ENCODE results near the gene LIPH.

LIPH gene

DNA sequence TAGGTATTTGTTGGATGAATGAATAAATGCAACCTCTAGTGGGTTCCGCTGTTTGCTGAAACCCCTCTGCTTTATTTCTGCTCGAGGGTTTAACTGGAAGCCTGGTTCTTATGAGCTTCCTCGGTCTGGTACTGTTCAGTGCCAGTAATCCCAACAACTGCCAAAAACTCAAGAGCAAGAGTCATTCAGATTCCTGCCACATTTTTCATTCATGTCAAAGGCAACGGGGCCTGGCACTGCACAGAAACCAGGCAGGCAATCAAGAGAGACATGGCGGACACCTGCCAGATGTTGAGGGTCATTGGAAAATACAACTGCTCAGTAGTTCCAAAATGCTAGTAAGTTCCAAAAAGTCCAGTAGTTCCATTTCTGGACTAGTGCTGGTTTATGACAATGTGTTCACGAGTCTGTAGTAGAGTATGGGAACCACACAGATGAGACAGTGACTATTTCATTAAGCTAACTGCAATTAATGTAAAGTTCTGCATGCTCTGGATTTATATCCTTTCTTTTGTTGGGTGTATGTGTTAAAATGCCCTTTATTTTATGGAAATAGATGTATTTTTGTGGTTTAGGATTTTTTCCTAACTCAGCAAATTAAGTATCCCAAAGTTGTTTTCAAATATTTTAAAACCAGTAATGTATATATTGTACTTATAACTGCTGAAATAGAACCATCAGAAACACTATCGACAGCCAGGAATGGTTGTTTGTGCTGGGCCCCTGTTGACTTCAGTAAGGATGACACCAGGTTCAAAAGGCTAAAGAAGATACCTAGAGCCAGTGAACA lies 30.8 kb downstream of the LIPH start:
- no peak for TF ChIP-seq POLR2AphosphoS5 (IDR thresholded peaks at IDR 0.05; ENCODE audit: low read depth, low read length)
- TF ChIP-seq, protein P1, sequence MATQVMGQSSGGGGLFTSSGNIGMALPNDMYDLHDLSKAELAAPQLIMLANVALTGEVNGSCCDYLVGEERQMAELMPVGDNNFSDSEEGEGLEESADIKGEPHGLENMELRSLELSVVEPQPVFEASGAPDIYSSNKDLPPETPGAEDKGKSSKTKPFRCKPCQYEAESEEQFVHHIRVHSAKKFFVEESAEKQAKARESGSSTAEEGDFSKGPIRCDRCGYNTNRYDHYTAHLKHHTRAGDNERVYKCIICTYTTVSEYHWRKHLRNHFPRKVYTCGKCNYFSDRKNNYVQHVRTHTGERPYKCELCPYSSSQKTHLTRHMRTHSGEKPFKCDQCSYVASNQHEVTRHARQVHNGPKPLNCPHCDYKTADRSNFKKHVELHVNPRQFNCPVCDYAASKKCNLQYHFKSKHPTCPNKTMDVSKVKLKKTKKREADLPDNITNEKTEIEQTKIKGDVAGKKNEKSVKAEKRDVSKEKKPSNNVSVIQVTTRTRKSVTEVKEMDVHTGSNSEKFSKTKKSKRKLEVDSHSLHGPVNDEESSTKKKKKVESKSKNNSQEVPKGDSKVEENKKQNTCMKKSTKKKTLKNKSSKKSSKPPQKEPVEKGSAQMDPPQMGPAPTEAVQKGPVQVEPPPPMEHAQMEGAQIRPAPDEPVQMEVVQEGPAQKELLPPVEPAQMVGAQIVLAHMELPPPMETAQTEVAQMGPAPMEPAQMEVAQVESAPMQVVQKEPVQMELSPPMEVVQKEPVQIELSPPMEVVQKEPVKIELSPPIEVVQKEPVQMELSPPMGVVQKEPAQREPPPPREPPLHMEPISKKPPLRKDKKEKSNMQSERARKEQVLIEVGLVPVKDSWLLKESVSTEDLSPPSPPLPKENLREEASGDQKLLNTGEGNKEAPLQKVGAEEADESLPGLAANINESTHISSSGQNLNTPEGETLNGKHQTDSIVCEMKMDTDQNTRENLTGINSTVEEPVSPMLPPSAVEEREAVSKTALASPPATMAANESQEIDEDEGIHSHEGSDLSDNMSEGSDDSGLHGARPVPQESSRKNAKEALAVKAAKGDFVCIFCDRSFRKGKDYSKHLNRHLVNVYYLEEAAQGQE (IDR thresholded peaks at IDR 0.05; ENCODE audit: insufficient read depth in 1 of 2, low read depth in 2 of 2, low read length in 2 of 2): no peak
- TF ChIP-seq SIN3A (IDR thresholded peaks at IDR 0.05; ENCODE audit: borderline replicate concordance, insufficient read depth, low read length): no peak
- no peak for TF ChIP-seq TAF1 (IDR thresholded peaks at IDR 0.05; ENCODE audit: borderline replicate concordance, insufficient read depth, low read length)
- no peak for TF ChIP-seq FOXP2 (optimal IDR thresholded peaks at IDR 0.05; ENCODE audit: borderline replicate concordance, extremely low read depth, extremely low read length, insufficient read depth)

DNA sequence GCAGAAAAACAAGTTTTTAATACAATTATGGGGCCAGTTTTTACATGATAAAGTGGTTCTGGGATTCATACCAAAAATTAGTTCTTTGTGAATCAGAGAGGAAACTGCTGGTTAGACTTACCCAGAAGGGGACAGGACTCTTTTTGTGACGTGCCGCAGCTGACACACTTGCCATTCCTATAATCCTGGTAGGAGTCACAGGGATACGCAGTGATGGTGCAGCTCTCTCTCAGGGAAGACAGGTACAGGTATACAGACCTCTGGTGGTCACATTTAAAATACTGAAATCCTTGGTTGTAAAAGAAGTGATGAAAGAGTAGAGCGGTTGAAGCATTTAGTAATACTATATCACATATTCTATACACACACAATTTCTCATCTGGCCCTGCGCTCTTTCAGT lies 33.4 kb downstream of the LIPH start:
- no peak for TF ChIP-seq POLR2AphosphoS5 (IDR thresholded peaks at IDR 0.05; ENCODE audit: low read depth, low read length)
- TF ChIP-seq SIN3A (IDR thresholded peaks at IDR 0.05; ENCODE audit: borderline replicate concordance, insufficient read depth, low read length): no peak
- TF ChIP-seq FOXP2 (optimal IDR thresholded peaks at IDR 0.05; ENCODE audit: borderline replicate concordance, extremely low read depth, extremely low read length, insufficient read depth): no peak
- TF ChIP-seq, protein P1 (IDR thresholded peaks at IDR 0.05; ENCODE audit: insufficient read depth in 1 of 2, low read depth in 2 of 2, low read length in 2 of 2): no peak
- no peak for TF ChIP-seq TAF1 (IDR thresholded peaks at IDR 0.05; ENCODE audit: borderline replicate concordance, insufficient read depth, low read length)

DNA sequence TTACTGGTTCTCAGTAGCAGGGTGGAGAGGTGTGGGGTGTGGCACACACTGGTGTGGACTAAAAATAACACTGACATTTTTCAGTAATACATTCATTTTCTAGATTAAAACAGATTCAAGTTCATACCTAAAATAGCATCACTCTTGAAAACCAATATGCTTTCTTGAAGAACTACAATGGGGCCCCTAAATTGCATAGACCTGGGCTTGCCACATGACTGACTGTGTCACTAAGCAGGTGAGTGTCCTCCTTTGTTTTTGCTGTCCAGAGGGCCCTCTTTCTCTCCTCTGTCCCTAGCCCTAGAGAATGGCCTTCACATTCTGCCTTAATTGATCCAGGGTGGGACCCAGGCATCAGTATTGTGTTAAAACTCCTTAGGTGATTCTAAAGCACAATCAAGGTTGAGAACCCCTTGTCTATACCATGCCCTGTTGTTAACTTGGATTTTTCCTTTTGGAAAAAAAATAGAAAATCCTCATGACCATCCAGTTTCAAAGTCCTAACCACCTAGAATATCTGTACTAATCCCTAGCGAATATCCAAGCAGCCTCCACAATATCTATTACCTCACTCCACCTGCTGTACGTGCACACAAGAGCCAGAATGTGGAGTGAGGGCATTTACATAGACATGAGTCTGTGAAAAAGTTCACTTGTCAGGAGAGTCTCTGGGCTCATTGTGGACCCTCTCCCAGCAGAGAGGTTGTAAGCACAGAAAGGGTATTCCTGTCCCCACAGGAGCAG lies 34.8 kb downstream of the LIPH start:
- TF ChIP-seq SIN3A (IDR thresholded peaks at IDR 0.05; ENCODE audit: borderline replicate concordance, insufficient read depth, low read length) (no peak), FOXP2 (optimal IDR thresholded peaks at IDR 0.05; ENCODE audit: borderline replicate concordance, extremely low read depth, extremely low read length, insufficient read depth) (no peak), POLR2AphosphoS5 (IDR thresholded peaks at IDR 0.05; ENCODE audit: low read depth, low read length) (no peak), TAF1 (IDR thresholded peaks at IDR 0.05; ENCODE audit: borderline replicate concordance, insufficient read depth, low read length) (no peak)
- TF ChIP-seq, protein P1 (IDR thresholded peaks at IDR 0.05; ENCODE audit: insufficient read depth in 1 of 2, low read depth in 2 of 2, low read length in 2 of 2): no peak

DNA sequence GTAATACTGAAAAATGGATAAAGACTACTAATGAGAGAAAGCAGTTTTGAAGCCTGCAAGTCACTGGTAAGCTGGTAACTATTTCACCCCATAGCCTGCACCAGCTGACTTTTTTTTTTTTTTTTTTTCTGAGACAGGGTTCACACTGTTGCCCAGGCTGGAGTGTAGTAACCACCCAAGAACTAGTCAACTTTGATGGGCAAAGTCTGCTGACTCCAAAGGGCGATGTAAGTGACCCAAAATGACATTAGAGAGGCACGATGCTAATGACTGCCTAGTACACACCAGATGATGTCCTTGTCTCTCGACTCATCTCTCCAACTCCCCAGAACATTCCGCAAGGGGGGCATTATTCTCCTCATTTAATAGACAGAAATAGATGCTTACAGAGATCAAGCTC lies 40.7 kb downstream of the LIPH start:
- TF ChIP-seq, protein P1 (IDR thresholded peaks at IDR 0.05; ENCODE audit: insufficient read depth in 1 of 2, low read depth in 2 of 2, low read length in 2 of 2): no peak
